ENCODE measurements around the gene SOX6. TPM values are rescaled to one million over a fixed set of nuclear protein-coding genes. Genes with fewer than 3 reads are reported as not detected.

SOX6 gene
- total RNA-seq, 4 donors from 2014 or later: 1.7 to 3.6 (median 3.2) TPM

- intact Hi-C loops (cut with DNase I): no loop called here
- TF ChIP-seq CTCF (IDR thresholded peaks at IDR 0.05) (no peak), EP300 (IDR thresholded peaks at IDR 0.05) (no peak)
These were observed 423.9 kb downstream of the SOX6 start for GRCh38 chr11:15932417-15932816.

GRCh38 chr11:15931497-15931896 lies 424.8 kb downstream of the SOX6 start:
- intact Hi-C loops (cut with DNase I): no loop called here
- TF ChIP-seq CTCF (IDR thresholded peaks at IDR 0.05) (no peak), POLR2A (IDR thresholded peaks at IDR 0.05; ENCODE audit: low read depth) (no peak), POLR2AphosphoS5 (IDR thresholded peaks at IDR 0.05) (no peak), EP300 (IDR thresholded peaks at IDR 0.05) (no peak)
- Histone ChIP-seq H3K4me3 (no peak overlapping the region), H3K27me3 (peaks cover 0 to 7% (median 0%) of the 10 kb centered on the region in 4 donors), H3K27ac (replicated peaks in 1 of 4) (no peak overlapping the region), H3K4me1 (no peaks in the 10 kb centered on the region), H3K36me3 (no peaks in the 10 kb centered on the region), H3K9me3 (peaks cover 0 to 8% (median 0%) of the 10 kb centered on the region in 4 donors)
- WGBS: 89% methylated on average over 2 of the region's 2 CpGs
- no peak for DNase-seq (ENCODE audit: extremely low spot score)

More at GRCh38 chr11:15932417-15932816, 423.9 kb downstream of the SOX6 start:
- Histone ChIP-seq H3K9me3 (peaks cover 0 to 8% (median 0%) of the 10 kb centered on the region in 4 donors), H3K27ac (replicated peaks in 1 of 4) (no peak overlapping the region), H3K4me1 (peaks cover 0 to 4% (median 2%) of the 10 kb centered on the region in 4 donors), H3K36me3 (no peaks in the 10 kb centered on the region), H3K27me3 (peaks cover 0 to 7% (median 0%) of the 10 kb centered on the region in 4 donors), H3K4me3 (no peak overlapping the region)
- 92% methylated on average over 3 of the region's 3 CpGs for WGBS
- DNase-seq (ENCODE audit: extremely low spot score): no peak

GRCh38 chr11:15930442-15931025 lies 425.8 kb downstream of the SOX6 start:
- intact Hi-C loops (cut with DNase I): no loop called here
- no peak for DNase-seq (ENCODE audit: extremely low spot score)
- peaks cover 0 to 7% (median 0%) of the 10 kb centered on the region in 4 donors for H3K27me3 ChIP-seq
- H3K27ac ChIP-seq (replicated peaks in 1 of 4): no peak overlapping the region
- no peak for TF ChIP-seq EP300 (IDR thresholded peaks at IDR 0.05)
- TF ChIP-seq POLR2AphosphoS5 (IDR thresholded peaks at IDR 0.05): no peak
- no peak for TF ChIP-seq CTCF (IDR thresholded peaks at IDR 0.05)
- TF ChIP-seq POLR2A (IDR thresholded peaks at IDR 0.05; ENCODE audit: low read depth): no peak
- 73% methylated on average over 6 of the region's 6 CpGs for WGBS
- no peaks in the 10 kb centered on the region for H3K4me1 ChIP-seq
- no peaks in the 10 kb centered on the region for H3K36me3 ChIP-seq
- H3K9me3 ChIP-seq: peaks cover 0 to 8% (median 0%) of the 10 kb centered on the region in 4 donors
- no peak overlapping the region for H3K4me3 ChIP-seq

- Histone ChIP-seq H3K27ac (replicated peaks in 1 of 4) (no peak overlapping the region), H3K36me3 (no peaks in the 10 kb centered on the region), H3K9me3 (peaks cover 0 to 8% (median 0%) of the 10 kb centered on the region in 4 donors), H3K4me1 (no peaks in the 10 kb centered on the region), H3K4me3 (no peak overlapping the region), H3K27me3 (peaks cover 0 to 7% (median 0%) of the 10 kb centered on the region in 4 donors)
- DNase-seq (ENCODE audit: extremely low spot score): no peak
- 90% methylated on average over 2 of the region's 3 CpGs for WGBS
- TF ChIP-seq CTCF (IDR thresholded peaks at IDR 0.05) (no peak), POLR2AphosphoS5 (IDR thresholded peaks at IDR 0.05) (no peak), EP300 (IDR thresholded peaks at IDR 0.05) (no peak), POLR2A (IDR thresholded peaks at IDR 0.05; ENCODE audit: low read depth) (no peak)
- intact Hi-C loops (cut with DNase I): no loop called here
These were observed 426.9 kb downstream of the SOX6 start for GRCh38 chr11:15929371-15929901.

- intact Hi-C loops (cut with DNase I): no loop called here
- H3K36me3 ChIP-seq: no peaks in the 10 kb centered on the region
- no peak for TF ChIP-seq EP300 (IDR thresholded peaks at IDR 0.05)
- no peak for TF ChIP-seq CTCF (IDR thresholded peaks at IDR 0.05)
- no peak for TF ChIP-seq POLR2A (IDR thresholded peaks at IDR 0.05; ENCODE audit: low read depth)
- no peak for TF ChIP-seq POLR2AphosphoS5 (IDR thresholded peaks at IDR 0.05)
- peaks cover 0 to 8% (median 0%) of the 10 kb centered on the region in 4 donors for H3K9me3 ChIP-seq
- H3K27me3 ChIP-seq: peaks cover 0 to 7% (median 0%) of the 10 kb centered on the region in 4 donors
- H3K4me3 ChIP-seq: no peak overlapping the region
- no peak overlapping the region for H3K27ac ChIP-seq (replicated peaks in 1 of 4)
- DNase-seq (ENCODE audit: extremely low spot score): no peak
- no peaks in the 10 kb centered on the region for H3K4me1 ChIP-seq
These were observed 428.5 kb downstream of the SOX6 start for GRCh38 chr11:15927864-15928217.

Data from esophagus muscularis mucosa (tissue), 4 donors.